ENCODE results near the gene WSCD1.

WSCD1 gene

GRCh38 chr17:6134721-6135120, 64.5 kb downstream of the WSCD1 start:
- H3K4me3 ChIP-seq (ENCODE audit: low read length): no peak overlapping the region
- H2AFZ ChIP-seq (ENCODE audit: low read depth, low read length): no peak overlapping the region
- no peaks in the 10 kb centered on the region for H3K36me3 ChIP-seq (replicated peaks; ENCODE audit: low read depth, low read length)
- no peaks in the 10 kb centered on the region for H4K20me1 ChIP-seq (ENCODE audit: insufficient read depth, low read length)
- H3K79me2 ChIP-seq (ENCODE audit: low read length): no peaks in the 10 kb centered on the region
- H3K4me2 ChIP-seq (ENCODE audit: low read length): no peak overlapping the region
- no peaks in the 10 kb centered on the region for H3K9me3 ChIP-seq (ENCODE audit: insufficient read depth, low read length)
- no peak overlapping the region for H3K9ac ChIP-seq (ENCODE audit: low read length)
- TF ChIP-seq, protein P1, sequence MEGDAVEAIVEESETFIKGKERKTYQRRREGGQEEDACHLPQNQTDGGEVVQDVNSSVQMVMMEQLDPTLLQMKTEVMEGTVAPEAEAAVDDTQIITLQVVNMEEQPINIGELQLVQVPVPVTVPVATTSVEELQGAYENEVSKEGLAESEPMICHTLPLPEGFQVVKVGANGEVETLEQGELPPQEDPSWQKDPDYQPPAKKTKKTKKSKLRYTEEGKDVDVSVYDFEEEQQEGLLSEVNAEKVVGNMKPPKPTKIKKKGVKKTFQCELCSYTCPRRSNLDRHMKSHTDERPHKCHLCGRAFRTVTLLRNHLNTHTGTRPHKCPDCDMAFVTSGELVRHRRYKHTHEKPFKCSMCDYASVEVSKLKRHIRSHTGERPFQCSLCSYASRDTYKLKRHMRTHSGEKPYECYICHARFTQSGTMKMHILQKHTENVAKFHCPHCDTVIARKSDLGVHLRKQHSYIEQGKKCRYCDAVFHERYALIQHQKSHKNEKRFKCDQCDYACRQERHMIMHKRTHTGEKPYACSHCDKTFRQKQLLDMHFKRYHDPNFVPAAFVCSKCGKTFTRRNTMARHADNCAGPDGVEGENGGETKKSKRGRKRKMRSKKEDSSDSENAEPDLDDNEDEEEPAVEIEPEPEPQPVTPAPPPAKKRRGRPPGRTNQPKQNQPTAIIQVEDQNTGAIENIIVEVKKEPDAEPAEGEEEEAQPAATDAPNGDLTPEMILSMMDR (IDR thresholded peaks at IDR 0.05; ENCODE audit: low read depth, low read length): no peak
- no peak for TF ChIP-seq EZH2phosphoT487 (IDR thresholded peaks at IDR 0.05; ENCODE audit: low read depth)
- no peak overlapping the region for H3K27ac ChIP-seq (ENCODE audit: low read length)
- no peaks in the 10 kb centered on the region; the same call in 1 of the 2 replicates for H3K27me3 ChIP-seq (ENCODE audit: low read depth, low read length)
- H3K4me1 ChIP-seq (ENCODE audit: low read length): no peaks in the 10 kb centered on the region

DNA sequence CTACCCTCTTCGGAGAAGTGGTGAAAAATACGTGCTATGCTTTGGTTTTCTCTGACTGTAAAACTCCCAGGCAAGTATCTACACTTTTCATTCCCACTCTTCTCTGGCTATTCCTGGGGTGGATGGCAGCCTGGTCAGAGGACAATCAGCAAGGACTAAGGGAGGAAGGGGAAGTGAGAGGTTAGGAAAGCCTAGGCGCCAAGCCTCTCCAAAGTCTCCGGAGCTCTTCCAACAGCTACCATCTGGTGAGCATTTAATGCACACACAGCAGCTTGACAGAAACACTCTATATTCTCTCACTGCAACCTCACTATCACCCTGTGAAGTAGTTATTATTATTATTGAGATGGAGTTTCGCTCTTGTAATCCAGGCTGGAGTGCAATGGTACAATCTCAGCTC, 65.1 kb downstream of the WSCD1 start:
- Histone ChIP-seq H3K27ac (ENCODE audit: low read length) (no peak overlapping the region), H3K4me2 (ENCODE audit: low read length) (no peak overlapping the region), H3K4me1 (ENCODE audit: low read length) (no peaks in the 10 kb centered on the region), H3K4me3 (ENCODE audit: low read length) (no peak overlapping the region), H2AFZ (ENCODE audit: low read depth, low read length) (no peak overlapping the region), H3K79me2 (ENCODE audit: low read length) (no peaks in the 10 kb centered on the region), H4K20me1 (ENCODE audit: insufficient read depth, low read length) (no peaks in the 10 kb centered on the region), H3K9me3 (ENCODE audit: insufficient read depth, low read length) (no peaks in the 10 kb centered on the region), H3K9ac (ENCODE audit: low read length) (no peak overlapping the region), H3K27me3 (ENCODE audit: low read depth, low read length) (no peaks in the 10 kb centered on the region; the same call in 1 of the 2 replicates), H3K36me3 (replicated peaks; ENCODE audit: low read depth, low read length) (no peaks in the 10 kb centered on the region)
- TF ChIP-seq, protein P1 (IDR thresholded peaks at IDR 0.05; ENCODE audit: low read depth, low read length): no peak
- no peak for TF ChIP-seq EZH2phosphoT487 (IDR thresholded peaks at IDR 0.05; ENCODE audit: low read depth)

DNA sequence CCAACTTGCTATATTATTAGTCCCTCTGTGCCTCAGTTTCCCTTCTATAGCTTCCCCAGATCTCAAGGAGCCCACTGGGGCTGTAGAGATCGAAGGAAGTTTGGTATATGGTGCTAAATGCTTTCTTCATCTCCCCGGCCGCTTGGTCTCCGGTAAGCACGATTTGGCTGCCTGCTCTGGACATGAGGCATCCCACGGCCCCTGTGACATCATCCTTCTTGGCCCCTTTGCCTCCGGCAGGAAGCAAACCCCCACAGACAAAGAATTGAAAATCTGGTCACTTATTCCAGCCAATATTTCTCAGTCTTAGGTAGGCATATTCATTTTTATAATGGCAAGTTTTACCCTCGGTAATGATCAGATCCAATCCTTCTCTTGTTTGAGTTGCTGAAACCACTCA, 65.8 kb downstream of the WSCD1 start:
- H3K27ac ChIP-seq (ENCODE audit: low read length): no peak overlapping the region
- no peak overlapping the region for H2AFZ ChIP-seq (ENCODE audit: low read depth, low read length)
- no peak overlapping the region for H3K4me3 ChIP-seq (ENCODE audit: low read length)
- no peaks in the 10 kb centered on the region for H3K79me2 ChIP-seq (ENCODE audit: low read length)
- no peak for TF ChIP-seq EZH2phosphoT487 (IDR thresholded peaks at IDR 0.05; ENCODE audit: low read depth)
- TF ChIP-seq, protein P1 (IDR thresholded peaks at IDR 0.05; ENCODE audit: low read depth, low read length): no peak
- H3K9me3 ChIP-seq (ENCODE audit: insufficient read depth, low read length): no peaks in the 10 kb centered on the region
- no peaks in the 10 kb centered on the region for H4K20me1 ChIP-seq (ENCODE audit: insufficient read depth, low read length)
- H3K27me3 ChIP-seq (ENCODE audit: low read depth, low read length): no peaks in the 10 kb centered on the region; the same call in 1 of the 2 replicates
- H3K9ac ChIP-seq (ENCODE audit: low read length): no peak overlapping the region
- H3K4me2 ChIP-seq (ENCODE audit: low read length): no peak overlapping the region
- H3K36me3 ChIP-seq (replicated peaks; ENCODE audit: low read depth, low read length): no peaks in the 10 kb centered on the region
- H3K4me1 ChIP-seq (ENCODE audit: low read length): no peaks in the 10 kb centered on the region

GRCh38 chr17:6137716-6138502, 67.7 kb downstream of the WSCD1 start:
- H3K9ac ChIP-seq (ENCODE audit: low read length): no peak overlapping the region
- H3K36me3 ChIP-seq (replicated peaks; ENCODE audit: low read depth, low read length): no peaks in the 10 kb centered on the region
- no peaks in the 10 kb centered on the region for H3K4me1 ChIP-seq (ENCODE audit: low read length)
- no peak overlapping the region for H3K4me2 ChIP-seq (ENCODE audit: low read length)
- no peaks in the 10 kb centered on the region for H4K20me1 ChIP-seq (ENCODE audit: insufficient read depth, low read length)
- H3K9me3 ChIP-seq (ENCODE audit: insufficient read depth, low read length): no peaks in the 10 kb centered on the region
- H3K27me3 ChIP-seq (ENCODE audit: low read depth, low read length): no peaks in the 10 kb centered on the region; the same call in 1 of the 2 replicates
- TF ChIP-seq, protein P1 (IDR thresholded peaks at IDR 0.05; ENCODE audit: low read depth, low read length): no peak
- no peak for TF ChIP-seq EZH2phosphoT487 (IDR thresholded peaks at IDR 0.05; ENCODE audit: low read depth)
- no peaks in the 10 kb centered on the region for H3K79me2 ChIP-seq (ENCODE audit: low read length)
- H3K27ac ChIP-seq (ENCODE audit: low read length): no peak overlapping the region
- H2AFZ ChIP-seq (ENCODE audit: low read depth, low read length): no peak overlapping the region
- no peak overlapping the region for H3K4me3 ChIP-seq (ENCODE audit: low read length)
